Progenitor cell of endocrine pancreas (in vitro differentiated cells): ENCODE results near the gene KEAP1. TPM values are rescaled to one million over a fixed set of nuclear protein-coding genes. Genes with fewer than 3 reads are reported as not detected.

Experiments
- DNase-seq: peaks from one replicate; pipeline ENCODE4 v3.0.0; 2021; ENCODE audit warnings: low spot score; ENCODE audit not compliant: unreplicated experiment
- H3K27ac Mint-ChIP-seq: 2 replicates; pipeline ENCODE4 v1.8.0; 2021; ENCODE audit warnings: mild to moderate bottlenecking, moderate library complexity, mixed read lengths
- H3K27me3 Mint-ChIP-seq: 2 replicates; pipeline ENCODE4 v1.8.0; 2021; ENCODE audit warnings: mixed read lengths
- H3K36me3 Mint-ChIP-seq: 2 replicates; pipeline ENCODE4 v1.8.0; 2022; ENCODE audit warnings: mixed read lengths; ENCODE audit not compliant: insufficient read depth
- H3K4me1 Mint-ChIP-seq: 2 replicates; pipeline ENCODE4 v1.8.0; 2021; ENCODE audit warnings: low read depth, mixed read lengths
- H3K4me3 Mint-ChIP-seq: 2 replicates; pipeline ENCODE4 v1.8.0; 2021; ENCODE audit warnings: low read depth, mild to moderate bottlenecking, moderate library complexity, mixed read lengths
- H3K9me3 Mint-ChIP-seq: 2 replicates; pipeline ENCODE4 v1.8.0; 2021; ENCODE audit warnings: low read depth, mixed read lengths
- total RNA-seq: library from RNA; stranded (reverse); gene quantifications from 2 replicates; pipeline ENCODE4 v1.2.1, GENCODE V29; 2021
- TF ChIP-seq, protein P1 (sequence below): fragments of 200-600 bp; sonication (generic); IDR thresholded peaks from one replicate; pipeline ENCODE4 v1.5.0; 2021; ENCODE audit warnings: antibody characterized with exemption, mild to moderate bottlenecking; ENCODE audit not compliant: unreplicated experiment

The KEAP1 gene
- total RNA-seq, 1 donor from 2014 or later = 76.6 TPM

DNA sequence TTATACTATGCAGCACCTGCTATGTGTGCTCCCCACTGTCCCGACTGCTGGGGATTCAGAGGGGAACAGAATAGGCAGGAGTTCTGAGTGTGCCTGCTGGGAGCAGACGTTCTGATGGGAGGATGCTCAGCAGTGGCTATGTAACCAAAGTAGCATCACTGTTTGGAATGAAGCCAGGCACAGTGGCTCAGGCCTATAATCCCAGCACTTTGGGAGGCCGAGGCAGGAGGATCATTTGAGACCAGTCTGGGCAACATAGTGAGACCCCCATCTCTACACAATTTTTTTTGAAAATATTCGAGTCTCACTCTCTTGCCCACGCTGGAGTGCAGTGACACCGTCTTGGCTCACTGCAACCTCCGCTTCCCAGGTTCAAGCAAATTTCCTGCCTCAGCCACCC lies 46.6 kb upstream of the KEAP1 start:
- DNase-seq = no peak
- TF ChIP-seq, protein P1, sequence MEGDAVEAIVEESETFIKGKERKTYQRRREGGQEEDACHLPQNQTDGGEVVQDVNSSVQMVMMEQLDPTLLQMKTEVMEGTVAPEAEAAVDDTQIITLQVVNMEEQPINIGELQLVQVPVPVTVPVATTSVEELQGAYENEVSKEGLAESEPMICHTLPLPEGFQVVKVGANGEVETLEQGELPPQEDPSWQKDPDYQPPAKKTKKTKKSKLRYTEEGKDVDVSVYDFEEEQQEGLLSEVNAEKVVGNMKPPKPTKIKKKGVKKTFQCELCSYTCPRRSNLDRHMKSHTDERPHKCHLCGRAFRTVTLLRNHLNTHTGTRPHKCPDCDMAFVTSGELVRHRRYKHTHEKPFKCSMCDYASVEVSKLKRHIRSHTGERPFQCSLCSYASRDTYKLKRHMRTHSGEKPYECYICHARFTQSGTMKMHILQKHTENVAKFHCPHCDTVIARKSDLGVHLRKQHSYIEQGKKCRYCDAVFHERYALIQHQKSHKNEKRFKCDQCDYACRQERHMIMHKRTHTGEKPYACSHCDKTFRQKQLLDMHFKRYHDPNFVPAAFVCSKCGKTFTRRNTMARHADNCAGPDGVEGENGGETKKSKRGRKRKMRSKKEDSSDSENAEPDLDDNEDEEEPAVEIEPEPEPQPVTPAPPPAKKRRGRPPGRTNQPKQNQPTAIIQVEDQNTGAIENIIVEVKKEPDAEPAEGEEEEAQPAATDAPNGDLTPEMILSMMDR = no peak
- H3K27ac Mint-ChIP-seq = no peak overlapping the region
- H3K9me3 Mint-ChIP-seq = no peaks in the 10 kb centered on the region
- no peaks in the 10 kb centered on the region for H3K27me3 Mint-ChIP-seq
- H3K4me1 Mint-ChIP-seq = peaks cover 2% of the 10 kb centered on the region
- H3K4me3 Mint-ChIP-seq = no peak overlapping the region
- H3K36me3 Mint-ChIP-seq = peaks cover 18% of the 10 kb centered on the region

GRCh38 chr19:10548746-10549276 lies 45.7 kb upstream of the KEAP1 start:
- peaks cover 18% of the 10 kb centered on the region for H3K36me3 Mint-ChIP-seq
- no peaks in the 10 kb centered on the region for H3K27me3 Mint-ChIP-seq
- no peak overlapping the region for H3K27ac Mint-ChIP-seq
- no peaks in the 10 kb centered on the region for H3K9me3 Mint-ChIP-seq
- no peak overlapping the region for H3K4me3 Mint-ChIP-seq
- TF ChIP-seq, protein P1 = no peak
- DNase-seq = no peak
- peaks cover 2% of the 10 kb centered on the region for H3K4me1 Mint-ChIP-seq

DNA sequence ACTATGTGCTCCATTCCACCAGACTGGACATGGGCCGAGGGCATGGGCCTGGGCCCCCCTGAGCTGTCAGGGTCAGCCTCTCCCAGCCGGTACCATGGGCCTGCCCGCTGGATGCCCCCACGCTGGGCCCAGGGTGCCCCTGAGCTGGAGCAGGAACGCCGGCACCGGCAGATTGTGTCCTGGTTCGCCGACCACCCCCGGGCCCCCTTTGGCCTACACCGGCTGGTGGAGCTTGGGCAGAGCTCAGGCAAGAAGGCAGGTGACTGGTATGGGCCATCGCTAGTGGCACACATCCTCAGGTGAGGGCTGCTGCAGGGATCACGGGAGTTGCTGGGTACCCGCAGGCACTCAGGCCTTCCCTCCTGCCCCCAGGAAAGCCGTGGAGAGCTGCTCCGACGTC lies 43.7 kb upstream of the KEAP1 start:
- TF ChIP-seq, protein P1 = no peak
- DNase-seq = no peak
- H3K4me1 Mint-ChIP-seq = peaks cover 4% of the 10 kb centered on the region
- H3K4me3 Mint-ChIP-seq = no peak overlapping the region
- no peaks in the 10 kb centered on the region for H3K27me3 Mint-ChIP-seq
- H3K36me3 Mint-ChIP-seq = peaks cover 13% of the 10 kb centered on the region
- no peaks in the 10 kb centered on the region for H3K9me3 Mint-ChIP-seq
- no peak overlapping the region for H3K27ac Mint-ChIP-seq

GRCh38 chr19:10544753-10545251 lies 41.6 kb upstream of the KEAP1 start:
- no peak for DNase-seq

DNA sequence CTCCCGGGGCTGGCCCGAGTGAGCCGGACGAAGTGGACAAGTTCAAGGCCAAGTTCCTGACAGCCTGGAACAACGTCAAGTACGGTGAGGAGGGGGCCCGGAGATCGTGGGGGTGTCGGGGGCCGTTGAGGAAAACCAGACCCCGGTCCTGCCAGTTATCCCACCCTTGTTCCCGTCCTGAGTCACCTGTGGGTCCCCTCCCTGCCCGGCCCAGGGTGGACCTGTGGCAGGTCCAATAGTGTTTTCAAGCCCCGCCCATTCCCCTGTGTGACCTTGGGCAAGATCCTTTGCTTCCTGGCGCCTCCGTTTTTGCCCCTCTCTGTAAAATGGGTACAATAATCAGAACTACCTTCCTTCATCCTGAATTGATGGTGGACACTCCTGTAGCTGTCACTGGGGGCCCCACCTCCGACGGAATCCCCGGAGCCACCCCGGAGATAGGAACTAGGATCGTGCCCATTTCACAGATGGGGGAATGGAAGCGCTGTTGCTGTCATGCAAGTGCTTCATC lies 41.1 kb upstream of the KEAP1 start:
- H3K9me3 Mint-ChIP-seq = no peaks in the 10 kb centered on the region
- H3K4me1 Mint-ChIP-seq = peaks cover 4% of the 10 kb centered on the region
- peak overlapping the region; percentile 77 for H3K27ac Mint-ChIP-seq
- peaks cover 2% of the 10 kb centered on the region for H3K36me3 Mint-ChIP-seq
- TF ChIP-seq, protein P1 = no peak
- H3K4me3 Mint-ChIP-seq = peak overlapping the region; percentile 82
- peak; percentile 25 for DNase-seq
- H3K27me3 Mint-ChIP-seq = no peaks in the 10 kb centered on the region

More at GRCh38 chr19:10544753-10545251, 41.6 kb upstream of the KEAP1 start:
- Mint-ChIP-seq H3K27me3 (no peaks in the 10 kb centered on the region), H3K4me3 (peak overlapping the region; percentile 82), H3K36me3 (peaks cover 2% of the 10 kb centered on the region), H3K4me1 (peaks cover 4% of the 10 kb centered on the region), H3K27ac (peak overlapping the region; percentile 56), H3K9me3 (no peaks in the 10 kb centered on the region)
- TF ChIP-seq, protein P1 = no peak
